Mesenteric fat pad (tissue), 1 donor: ENCODE data around the gene CPN1. TPM values are rescaled to one million over a fixed set of nuclear protein-coding genes. Genes with fewer than 3 reads are reported as not detected.

Experiments
- DNase-seq: peaks from one replicate; pipeline ENCODE4 v3.0.0-alpha.2; 2020; ENCODE audit warnings: low spot score
- total RNA-seq: library from RNA; stranded (reverse); fragmentation: NEBNext Ultra II Directional; extraction: Animal tissue kit (Norgen Biotek cat#: 25700); gene quantifications from one replicate; pipeline ENCODE4 v1.2.1, GENCODE V29; 2021
- donor health status: DM: yes; HTN: yes; CAD: no.

CPN1 gene
- total RNA-seq, 1 donor from 2014 or later = not detected

DNA sequence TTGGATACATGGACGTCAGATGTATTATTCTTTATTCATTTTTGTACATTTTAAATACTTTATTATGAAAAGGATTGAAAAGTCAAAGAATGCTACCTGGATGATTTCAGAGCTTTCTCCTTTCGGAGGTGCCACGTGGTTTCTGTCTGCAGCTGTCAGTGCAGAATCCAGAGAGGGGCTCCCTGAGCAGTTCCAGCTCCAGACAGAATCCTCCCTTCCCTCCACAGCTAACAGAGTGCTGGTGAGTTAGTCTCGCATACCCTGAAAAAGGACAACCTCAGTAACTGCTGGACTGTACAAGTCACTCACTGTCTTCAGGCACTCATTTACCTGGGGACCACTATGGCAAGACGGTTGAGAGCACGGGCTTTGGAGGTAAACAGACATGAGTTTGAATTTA lies 82.8 kb downstream of the CPN1 start:
- no peak for DNase-seq

- DNase-seq = no peak
Measured at GRCh38 chr10:99996671-99997648, 84.7 kb downstream of the CPN1 start.

DNA sequence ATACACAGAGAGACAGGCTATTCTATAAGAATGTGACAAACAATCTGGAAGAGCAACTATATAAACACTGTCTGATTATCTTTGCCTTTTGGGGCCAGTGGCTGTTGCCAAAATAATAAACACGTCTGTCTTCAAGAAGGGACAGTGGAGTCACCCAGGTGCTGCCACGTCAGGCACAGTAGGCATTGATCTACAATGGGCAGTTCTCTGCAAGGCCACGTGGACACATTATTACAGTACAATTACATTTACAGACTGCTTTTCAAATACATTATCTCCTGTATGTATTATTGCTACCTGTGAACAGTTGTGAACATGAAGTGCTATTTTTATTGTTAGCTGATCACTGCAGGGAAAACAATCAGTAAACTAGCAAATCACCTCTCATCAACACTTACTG lies 86.0 kb downstream of the CPN1 start:
- DNase-seq = no peak

DNA sequence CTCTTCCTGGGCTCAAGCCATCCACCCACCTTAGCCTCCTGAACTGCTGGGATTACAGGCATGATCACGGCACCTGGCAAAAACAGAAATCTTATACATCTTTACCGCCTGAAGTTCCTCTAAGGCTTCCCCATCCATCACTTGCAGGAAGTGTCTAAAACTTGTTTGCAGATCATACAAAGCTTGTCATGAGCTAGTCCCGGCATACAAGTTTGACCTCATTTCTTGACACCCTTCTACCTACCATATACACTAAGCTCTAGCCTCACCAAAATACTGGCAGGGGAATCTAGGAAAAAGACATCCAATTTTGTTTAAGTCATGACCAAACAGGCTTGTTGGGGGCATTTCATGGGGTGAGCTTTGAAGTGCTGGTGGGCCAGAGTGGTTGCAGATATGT lies 86.4 kb downstream of the CPN1 start:
- DNase-seq = no peak

GRCh38 chr10:99994801-99995200 lies 86.9 kb downstream of the CPN1 start:
- no peak for DNase-seq

DNA sequence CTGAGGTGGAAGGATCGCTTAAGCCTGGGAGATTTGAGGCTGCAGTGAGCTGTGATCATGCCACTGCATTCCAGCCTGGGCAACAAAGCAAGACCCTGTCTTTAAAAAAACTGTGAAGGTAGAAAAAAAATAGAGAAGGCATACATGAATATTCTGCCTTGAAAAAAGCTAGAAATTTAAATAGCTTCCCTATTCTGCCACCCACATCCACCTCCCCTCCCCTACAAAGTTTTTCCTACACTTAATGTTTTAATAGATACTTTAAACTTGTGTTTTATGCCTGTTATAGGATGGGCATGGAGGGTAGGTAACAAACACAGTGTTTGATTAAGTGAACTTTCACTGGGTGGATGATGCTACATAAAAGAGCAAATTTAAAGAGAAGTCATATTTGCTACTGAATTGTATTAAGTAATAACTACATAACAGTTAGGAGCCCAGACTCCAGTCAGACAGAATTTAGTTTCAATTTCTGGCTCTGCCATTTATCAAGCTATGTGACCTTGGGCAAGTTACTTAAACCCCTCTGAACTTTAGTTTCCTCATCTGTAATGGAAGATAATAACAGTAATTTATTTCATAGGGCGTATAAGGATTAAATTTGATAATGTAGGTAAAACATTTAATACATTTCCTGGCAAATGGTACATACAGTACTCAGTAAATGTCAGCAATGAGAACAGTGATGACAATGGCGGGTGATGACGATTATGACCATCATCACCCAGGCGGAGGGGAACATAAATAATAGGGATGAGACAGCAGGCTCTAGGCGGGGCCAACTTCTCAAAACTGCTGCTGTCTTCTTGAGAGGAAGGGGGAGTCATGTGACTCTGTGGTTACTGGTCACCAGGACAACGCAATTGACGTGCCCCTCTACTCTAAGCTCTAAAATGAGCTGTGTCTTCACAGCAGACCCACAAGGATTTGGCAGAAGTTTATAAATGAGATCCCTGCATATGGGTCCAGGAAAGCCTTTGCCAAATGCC lies 87.7 kb downstream of the CPN1 start:
- no peak for DNase-seq

Other genes starting within 250 kb of the CPN1 start
- gene DNMBP, start 71.9 kb downstream of the CPN1 start, total RNA-seq = 19.7 TPM
- gene ERLIN1, start 104.2 kb upstream of the CPN1 start, total RNA-seq = 38.2 TPM
- 22.9 TPM for gene CHUK, start 147.7 kb upstream of the CPN1 start, total RNA-seq
- 19.0 TPM for gene CWF19L1, start 185.8 kb upstream of the CPN1 start, total RNA-seq
- gene BLOC1S2, start 204.8 kb upstream of the CPN1 start, total RNA-seq = 30.4 TPM
- gene PKD2L1, start 248.4 kb upstream of the CPN1 start, total RNA-seq = 0.39 TPM